ENCODE measurements around the gene TUBB. TPM values are rescaled to one million over a fixed set of nuclear protein-coding genes. Genes with fewer than 3 reads are reported as not detected.

TUBB gene
- total RNA-seq, 1 donor from 2014 or later: 1,272 TPM

GRCh38 chr6:30709101-30709868 lies 10.9 kb upstream of the TUBB start:
- no peak for TF ChIP-seq CTCF (IDR thresholded peaks at IDR 0.05; ENCODE audit: unreplicated experiment)
- Mint-ChIP-seq H3K27me3 (no peaks in the 10 kb centered on the region), H3K36me3 (ENCODE audit: insufficient read depth) (peaks cover 41% of the 10 kb centered on the region)

GRCh38 chr6:30711758-30712380 lies 8.3 kb upstream of the TUBB start:
- H3K36me3 Mint-ChIP-seq (ENCODE audit: insufficient read depth): peaks cover 34% of the 10 kb centered on the region
- TF ChIP-seq CTCF (IDR thresholded peaks at IDR 0.05; ENCODE audit: unreplicated experiment): no peak
- no peak overlapping the region for H3K27ac Mint-ChIP-seq
- H3K27me3 Mint-ChIP-seq: no peaks in the 10 kb centered on the region
- peaks cover 7% of the 10 kb centered on the region for H3K4me1 Mint-ChIP-seq (ENCODE audit: low read depth)
- H3K9me3 Mint-ChIP-seq (ENCODE audit: low read depth): no peaks in the 10 kb centered on the region
- DNase-seq (ENCODE audit: low spot score, unreplicated experiment): no peak
- no peak overlapping the region for H3K4me3 Mint-ChIP-seq (ENCODE audit: low read depth)

More at GRCh38 chr6:30709101-30709868, 10.9 kb upstream of the TUBB start:
- Mint-ChIP-seq H3K9me3 (ENCODE audit: low read depth) (no peaks in the 10 kb centered on the region), H3K4me1 (ENCODE audit: low read depth) (no peaks in the 10 kb centered on the region), H3K27ac (no peak overlapping the region), H3K4me3 (ENCODE audit: low read depth) (no peak overlapping the region)
- no peak for DNase-seq (ENCODE audit: low spot score, unreplicated experiment)

GRCh38 chr6:30712441-30712945 lies 7.7 kb upstream of the TUBB start:
- Mint-ChIP-seq H3K4me1 (ENCODE audit: low read depth) (peaks cover 11% of the 10 kb centered on the region), H3K27ac (no peak overlapping the region), H3K36me3 (ENCODE audit: insufficient read depth) (peaks cover 31% of the 10 kb centered on the region), H3K9me3 (ENCODE audit: low read depth) (peaks cover under 1% of the 10 kb centered on the region), H3K4me3 (ENCODE audit: low read depth) (no peak overlapping the region), H3K27me3 (no peaks in the 10 kb centered on the region)
- DNase-seq (ENCODE audit: low spot score, unreplicated experiment): no peak
- no peak for TF ChIP-seq CTCF (IDR thresholded peaks at IDR 0.05; ENCODE audit: unreplicated experiment)

- Mint-ChIP-seq H3K4me3 (ENCODE audit: low read depth) (no peak overlapping the region), H3K4me1 (ENCODE audit: low read depth) (peaks cover 20% of the 10 kb centered on the region), H3K36me3 (ENCODE audit: insufficient read depth) (peaks cover 31% of the 10 kb centered on the region), H3K9me3 (ENCODE audit: low read depth) (peaks cover 3% of the 10 kb centered on the region), H3K27ac (no peak overlapping the region), H3K27me3 (no peaks in the 10 kb centered on the region)
- DNase-seq (ENCODE audit: low spot score, unreplicated experiment): no peak
- no peak for TF ChIP-seq CTCF (IDR thresholded peaks at IDR 0.05; ENCODE audit: unreplicated experiment)
Measured at GRCh38 chr6:30714263-30714662, 5.9 kb upstream of the TUBB start.

GRCh38 chr6:30716879-30717128 lies 3.3 kb upstream of the TUBB start:
- no peak for TF ChIP-seq CTCF (IDR thresholded peaks at IDR 0.05; ENCODE audit: unreplicated experiment)
- no peaks in the 10 kb centered on the region for H3K27me3 Mint-ChIP-seq
- no peak for DNase-seq (ENCODE audit: low spot score, unreplicated experiment)
- H3K9me3 Mint-ChIP-seq (ENCODE audit: low read depth): peaks cover 3% of the 10 kb centered on the region
- peaks cover 26% of the 10 kb centered on the region for H3K4me1 Mint-ChIP-seq (ENCODE audit: low read depth)
- peaks cover 32% of the 10 kb centered on the region for H3K36me3 Mint-ChIP-seq (ENCODE audit: insufficient read depth)
- H3K4me3 Mint-ChIP-seq (ENCODE audit: low read depth): peak overlapping the region; percentile 99
- H3K27ac Mint-ChIP-seq: peak overlapping the region; percentile 99

All from progenitor cell of endocrine pancreas (in vitro differentiated cells).